B cell (primary cell): ENCODE data around the gene MUC22. TPM values are rescaled to one million over a fixed set of nuclear protein-coding genes. Genes with fewer than 3 reads are reported as not detected.
"Not testable (repeated sequence)": the region's sequence is repeated elsewhere in the genome, so short reads cannot be mapped to it uniquely, and the experiment has no call there.

Source experiments
- ATAC-seq: fragments of 200-7000 bp; cut with Tn5 transposase; one replicate; pipeline ENCODE4 v1.10.0; 2021; ENCODE audit warnings: low read depth, mild to moderate bottlenecking, moderate number of reproducible peaks, moderate library complexity
- CTCF ChIA-PET: fragments of 350-600 bp; sonication (Branson Sonifier 250); formaldehyde crosslinking; loops from one replicate; lab custom pipeline; 2021; ENCODE audit warnings: antibody characterized with exemption, inconsistent platforms; lab: Charles Lee
- POLR2A ChIA-PET: fragments of 350-600 bp; sonication (Branson Sonifier 250); formaldehyde crosslinking; loops from one replicate; lab custom pipeline; 2021; ENCODE audit warnings: antibody characterized with exemption; lab: Charles Lee
- DNase-seq: peaks from one replicate; pipeline ENCODE4 v3.0.0; 2013
- H2AFZ ChIP-seq: 2 replicates; pipeline ENCODE4 v1.6.1; 2012; ENCODE audit warnings: mild to moderate bottlenecking, low read depth, low read length; ENCODE audit not compliant: insufficient read depth, poor library complexity, severe bottlenecking
- H3K27ac ChIP-seq, 2 donors: 1 replicate in 1 of 2; 2 replicates in 1 of 2; pipeline ENCODE4 v1.5.1; 2012 to 2013; ENCODE audit warnings: low read length in 2 of 2, mild to moderate bottlenecking in 2 of 2, moderate library complexity in 1 of 2
- H3K27me3 ChIP-seq, 4 experiments: fragments of 200-600 bp in 1 of 4; sonication (generic) in 1 of 4; replicated peaks in 1 of 4; 1 replicate in 2 of 4; 2 replicates in 2 of 4; pipeline versions ENCODE4 v1.6.1 to v1.7.0; 2013 to 2016; ENCODE audit warnings: low read length in 3 of 4, mild to moderate bottlenecking in 2 of 4, mixed read lengths in 1 of 4, moderate library complexity in 1 of 4; ENCODE audit not compliant: insufficient read depth in 4 of 4, control insufficient read depth in 3 of 4; ENCODE audit errors: control extremely low read depth in 1 of 4
- H3K36me3 ChIP-seq, 2 experiments: replicated peaks in 1 of 2; 1 replicate in 1 of 2; 2 replicates in 1 of 2; pipeline versions ENCODE4 v1.6.1 to v1.7.1; 2013; ENCODE audit warnings: low read length in 1 of 2; ENCODE audit not compliant: insufficient read depth in 2 of 2, control insufficient read depth in 1 of 2; ENCODE audit errors: control extremely low read depth in 1 of 2, extremely low read depth in 1 of 2
- H3K4me1 ChIP-seq, 2 donors: fragments of 200-600 bp in 1 of 2; sonication (generic) in 1 of 2; 1 replicate in 1 of 2; 2 replicates in 1 of 2; pipeline versions ENCODE4 v1.5.1 to v1.6.1; 2013 to 2017; ENCODE audit warnings: low read length in 2 of 2; ENCODE audit not compliant: control insufficient read depth in 2 of 2, insufficient read depth in 2 of 2
- H3K4me2 ChIP-seq: replicated peaks from 2 replicates; pipeline ENCODE3; 2012; ENCODE audit warnings: mild to moderate bottlenecking, low read depth, low read length; ENCODE audit not compliant: poor library complexity, severe bottlenecking
- H3K4me3 ChIP-seq, 5 experiments: fragments of 200-600 bp in 1 of 5; sonication (generic) in 1 of 5; 1 replicate in 3 of 5; 2 replicates in 2 of 5; pipeline versions ENCODE4 v1.5.1 to v1.7.0; 2011 to 2016; ENCODE audit warnings: low read length in 4 of 5, mild to moderate bottlenecking in 4 of 5, low read depth in 2 of 5, control low read depth in 1 of 5, moderate library complexity in 1 of 5; ENCODE audit not compliant: insufficient read depth in 1 of 5; ENCODE audit errors: control extremely low read depth in 1 of 5, extremely low read depth in 1 of 5
- H3K79me2 ChIP-seq: fragments of 200-600 bp; sonication (generic); one replicate; pipeline ENCODE4 v1.6.0; 2016; ENCODE audit warnings: low read length; ENCODE audit not compliant: control insufficient read depth, insufficient read depth
- H3K9ac ChIP-seq: fragments of 200-600 bp; sonication (generic); 2 replicates; pipeline ENCODE4 v1.6.1; 2017; ENCODE audit warnings: mild to moderate bottlenecking, low read length, moderate library complexity
- H3K9me3 ChIP-seq, 3 donors: one replicate each; pipeline versions ENCODE4 v1.6.1 to v1.7.1; 2013; ENCODE audit warnings: low read length in 2 of 3; ENCODE audit not compliant: control insufficient read depth in 2 of 3, insufficient read depth in 1 of 3; ENCODE audit errors: control extremely low read depth in 1 of 3
- H4K20me1 ChIP-seq: 2 replicates; pipeline ENCODE4 v1.6.0; 2012; ENCODE audit warnings: mild to moderate bottlenecking, low read length; ENCODE audit not compliant: insufficient read depth, control insufficient read depth, poor library complexity, severe bottlenecking
- H3K27ac Mint-ChIP-seq: one replicate; pipeline ENCODE4 v1.8.0; 2021; ENCODE audit warnings: mixed read lengths
- H3K27me3 Mint-ChIP-seq: one replicate; pipeline ENCODE4 v1.8.0; 2021; ENCODE audit warnings: mixed read lengths
- H3K4me1 Mint-ChIP-seq: one replicate; pipeline ENCODE4 v1.8.0; 2021; ENCODE audit warnings: mixed read lengths
- H3K4me3 Mint-ChIP-seq: one replicate; pipeline ENCODE4 v1.8.0; 2021; ENCODE audit warnings: mixed read lengths
- H3K9me3 Mint-ChIP-seq: one replicate; pipeline ENCODE4 v1.8.0; 2022; ENCODE audit warnings: mixed read lengths; ENCODE audit not compliant: insufficient read depth
- EZH2 ChIP-seq: IDR thresholded peaks from 2 replicates; pipeline ENCODE4 v1.6.1; 2012; ENCODE audit warnings: borderline replicate concordance, low read depth, mild to moderate bottlenecking, moderate library complexity, low read length; ENCODE audit not compliant: insufficient read depth, poor library complexity, severe bottlenecking
- WGBS: methylation state at CpG from one replicate; pipeline ENCODE4 v1.1.5; 2013; ENCODE audit warnings: missing lambda C conversion rate; ENCODE audit not compliant: insufficient coverage; 5-methylcytosine and 5-hydroxymethylcytosine counted together
- intact Hi-C: fragments of 100-400 bp; cut with micrococcal nuclease; formaldehyde crosslinking; loops from one replicate; pipeline ENCODE4 v1.10.0; 2022
- polyA plus RNA-seq: library from polyadenylated mRNA; depleted of rRNA; stranded (reverse); fragments of >200 nt; gene quantifications from 2 replicates; pipeline ENCODE4 v1.2.3, GENCODE V29; 2012
- total RNA-seq, 2 donors: library from RNA; stranded (reverse); fragments of 120-200 nt in 1 of 2; gene quantifications; 1 replicate in 1 of 2; 2 replicates in 1 of 2; pipeline versions ENCODE4 v1.2.3 to v1.2.4, GENCODE V29; 2013 to 2022
- TF ChIP-seq, protein P1 (sequence below): fragments of 200-600 bp; IDR thresholded peaks from one replicate; pipeline ENCODE4 v1.8.0; 2022; ENCODE audit warnings: antibody characterized with exemption, mild to moderate bottlenecking

The MUC22 gene
- total and polyA plus RNA-seq, 2 donors (not counting 1 experiment from before 2014, with no cell fraction given) = not detected

DNA sequence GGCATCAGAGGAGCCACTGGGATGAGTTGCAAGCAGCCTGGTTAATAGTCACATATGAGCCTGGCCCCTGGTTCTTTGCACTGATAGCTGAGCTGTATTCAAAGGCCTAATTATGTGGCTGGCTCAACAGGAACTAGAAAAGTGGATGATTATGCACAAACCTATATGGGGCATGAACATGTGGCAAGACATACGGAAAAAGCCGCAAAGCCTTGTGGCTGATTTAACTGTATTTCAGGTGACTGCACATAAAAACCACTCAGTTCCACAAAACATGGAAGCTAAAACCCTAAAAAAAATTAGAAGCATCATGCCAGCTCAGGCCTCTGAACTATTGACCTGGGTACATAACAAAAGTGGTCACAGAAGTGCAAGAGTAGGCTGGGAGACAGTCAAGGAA, 13.0 kb upstream of the MUC22 start:
- H3K4me3 Mint-ChIP-seq = no peak overlapping the region
- no peak overlapping the region for H3K27ac ChIP-seq
- no peak overlapping the region for H3K9ac ChIP-seq
- ChIA-PET POLR2A (interaction anchor here (0.7 kb wide), 1 partner anchor 44 kb away, joined by 4 read pairs; no protein-coding TSS in a partner anchor), CTCF (interaction anchor here (0.7 kb wide), 1 partner anchor 92 kb away, joined by 3 read pairs; no protein-coding TSS in a partner anchor)
- H3K4me1 ChIP-seq = no peaks in the 10 kb centered on the region
- no peak overlapping the region for H3K4me3 ChIP-seq
- 100% methylated on average over 2 of the region's 2 CpGs for WGBS
- no peak for TF ChIP-seq EZH2
- TF ChIP-seq, protein P1, sequence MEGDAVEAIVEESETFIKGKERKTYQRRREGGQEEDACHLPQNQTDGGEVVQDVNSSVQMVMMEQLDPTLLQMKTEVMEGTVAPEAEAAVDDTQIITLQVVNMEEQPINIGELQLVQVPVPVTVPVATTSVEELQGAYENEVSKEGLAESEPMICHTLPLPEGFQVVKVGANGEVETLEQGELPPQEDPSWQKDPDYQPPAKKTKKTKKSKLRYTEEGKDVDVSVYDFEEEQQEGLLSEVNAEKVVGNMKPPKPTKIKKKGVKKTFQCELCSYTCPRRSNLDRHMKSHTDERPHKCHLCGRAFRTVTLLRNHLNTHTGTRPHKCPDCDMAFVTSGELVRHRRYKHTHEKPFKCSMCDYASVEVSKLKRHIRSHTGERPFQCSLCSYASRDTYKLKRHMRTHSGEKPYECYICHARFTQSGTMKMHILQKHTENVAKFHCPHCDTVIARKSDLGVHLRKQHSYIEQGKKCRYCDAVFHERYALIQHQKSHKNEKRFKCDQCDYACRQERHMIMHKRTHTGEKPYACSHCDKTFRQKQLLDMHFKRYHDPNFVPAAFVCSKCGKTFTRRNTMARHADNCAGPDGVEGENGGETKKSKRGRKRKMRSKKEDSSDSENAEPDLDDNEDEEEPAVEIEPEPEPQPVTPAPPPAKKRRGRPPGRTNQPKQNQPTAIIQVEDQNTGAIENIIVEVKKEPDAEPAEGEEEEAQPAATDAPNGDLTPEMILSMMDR = no peak
- DNase-seq (no peak), ATAC-seq (no peak)
- no peak overlapping the region for H3K27ac Mint-ChIP-seq
- no peaks in the 10 kb centered on the region for H3K36me3 ChIP-seq
- no peaks in the 10 kb centered on the region for H3K4me1 Mint-ChIP-seq
- peaks cover 0 to 3% (median 0%) of the 10 kb centered on the region in 4 experiments for H3K27me3 ChIP-seq
- no peaks in the 10 kb centered on the region for H3K9me3 Mint-ChIP-seq
- no peaks in the 10 kb centered on the region for H4K20me1 ChIP-seq
- intact Hi-C loops = no loop called here
- H2AFZ ChIP-seq = no peak overlapping the region
- no peak overlapping the region for H3K4me2 ChIP-seq
- no peaks in the 10 kb centered on the region for H3K79me2 ChIP-seq
- H3K27me3 Mint-ChIP-seq = peaks cover 7% of the 10 kb centered on the region
- peaks cover 0 to 2% (median 0%) of the 10 kb centered on the region in 3 donors for H3K9me3 ChIP-seq

DNA sequence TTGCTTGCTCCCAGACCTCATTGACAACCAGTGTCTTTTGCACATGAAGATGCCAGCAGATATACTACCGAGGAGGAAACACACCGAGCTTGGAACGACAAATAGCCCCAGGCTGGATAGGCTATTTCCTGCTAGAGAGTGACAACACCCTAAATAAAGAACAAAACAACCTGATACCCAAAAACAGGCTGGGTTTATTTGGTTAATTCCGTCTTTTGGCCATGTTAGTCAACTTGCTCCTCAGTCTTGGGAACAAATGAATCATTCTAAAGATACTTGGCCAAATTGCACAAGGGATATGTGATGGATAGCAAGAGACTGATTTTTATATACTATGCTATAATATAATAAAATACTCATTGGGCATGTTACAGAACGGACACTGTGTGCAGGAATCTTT, 11.5 kb upstream of the MUC22 start:
- WGBS = 86% methylated on average over 3 of the region's 5 CpGs
- ChIA-PET CTCF (no interaction called here), POLR2A (no interaction called here)
- Mint-ChIP-seq H3K4me1 (no peaks in the 10 kb centered on the region), H3K9me3 (no peaks in the 10 kb centered on the region), H3K4me3 (no peak overlapping the region), H3K27ac (no peak overlapping the region), H3K27me3 (peaks cover 7% of the 10 kb centered on the region)
- H3K9ac ChIP-seq = no peak overlapping the region
- H3K4me2 ChIP-seq = no peak overlapping the region
- DNase-seq (no peak), ATAC-seq (no peak)
- peaks cover 0 to 3% (median 0%) of the 10 kb centered on the region in 4 experiments for H3K27me3 ChIP-seq
- H3K9me3 ChIP-seq = peaks cover 0 to under 1% (median 0%) of the 10 kb centered on the region in 3 donors
- TF ChIP-seq, protein P1 = no peak
- no peak for TF ChIP-seq EZH2
- H3K36me3 ChIP-seq = no peaks in the 10 kb centered on the region
- intact Hi-C loops = no loop called here
- H3K79me2 ChIP-seq = no peaks in the 10 kb centered on the region
- no peak overlapping the region for H3K27ac ChIP-seq
- no peak overlapping the region for H3K4me3 ChIP-seq
- H2AFZ ChIP-seq = no peak overlapping the region
- no peaks in the 10 kb centered on the region for H3K4me1 ChIP-seq
- H4K20me1 ChIP-seq = no peaks in the 10 kb centered on the region

DNA sequence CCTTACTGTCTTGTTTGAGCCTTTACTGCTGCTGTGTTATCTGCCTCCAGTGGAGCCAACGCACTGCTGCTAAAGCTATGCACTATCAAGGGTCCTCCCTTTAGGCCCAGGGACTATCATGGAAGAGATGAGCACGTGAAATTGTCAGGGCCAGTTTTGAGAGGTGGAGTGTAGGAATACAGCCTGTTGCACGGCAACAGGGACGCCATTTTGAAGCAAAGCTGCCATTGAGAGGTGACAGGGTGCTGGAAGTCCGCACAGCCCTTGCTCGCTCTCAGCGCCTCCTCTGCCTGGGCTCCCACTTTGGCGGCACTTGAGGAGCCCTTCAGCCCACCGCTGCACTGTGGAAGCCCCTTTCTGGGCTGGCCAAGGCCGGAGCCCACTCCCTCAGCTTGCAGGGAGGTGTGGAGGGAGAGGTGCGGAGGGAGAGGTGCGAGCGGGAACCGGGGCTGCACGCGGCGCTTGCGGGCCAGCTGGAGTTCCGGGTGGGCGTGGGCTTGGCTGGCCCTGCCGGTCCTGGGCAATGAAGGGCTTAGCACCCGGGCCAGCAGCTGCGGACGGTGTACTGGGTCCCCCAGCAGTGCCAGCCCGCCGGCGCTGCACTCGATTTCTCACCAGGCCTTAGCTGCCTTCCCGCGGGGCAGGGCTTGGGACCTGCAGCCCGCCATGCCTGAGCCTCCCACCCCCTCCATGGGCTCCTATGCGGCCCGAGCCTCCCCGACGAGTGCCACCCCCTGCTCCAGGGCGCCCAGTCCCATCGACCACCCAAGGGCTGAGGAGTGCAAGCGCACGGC, 10.0 kb upstream of the MUC22 start:
- CTCF ChIA-PET, H2AFZ ChIP-seq, H3K9ac ChIP-seq, H3K27ac Mint-ChIP-seq, H3K27me3 Mint-ChIP-seq, H3K27me3 ChIP-seq, H3K79me2 ChIP-seq, H4K20me1 ChIP-seq, H3K4me1 Mint-ChIP-seq, H3K9me3 Mint-ChIP-seq, POLR2A ChIA-PET, H3K4me1 ChIP-seq, H3K4me3 Mint-ChIP-seq, H3K4me3 ChIP-seq, ATAC-seq, H3K9me3 ChIP-seq, DNase-seq, H3K36me3 ChIP-seq, H3K27ac ChIP-seq, H3K4me2 ChIP-seq, intact Hi-C loops: not testable (repeated sequence)
- WGBS = 98% methylated on average over 10 of the region's 39 CpGs
